ENCODE data around the gene F10. TPM values are rescaled to one million over a fixed set of nuclear protein-coding genes. Genes with fewer than 3 reads are reported as not detected.

F10 gene
- polyA plus RNA-seq, 1 experiment, result 39.0 TPM

DNA sequence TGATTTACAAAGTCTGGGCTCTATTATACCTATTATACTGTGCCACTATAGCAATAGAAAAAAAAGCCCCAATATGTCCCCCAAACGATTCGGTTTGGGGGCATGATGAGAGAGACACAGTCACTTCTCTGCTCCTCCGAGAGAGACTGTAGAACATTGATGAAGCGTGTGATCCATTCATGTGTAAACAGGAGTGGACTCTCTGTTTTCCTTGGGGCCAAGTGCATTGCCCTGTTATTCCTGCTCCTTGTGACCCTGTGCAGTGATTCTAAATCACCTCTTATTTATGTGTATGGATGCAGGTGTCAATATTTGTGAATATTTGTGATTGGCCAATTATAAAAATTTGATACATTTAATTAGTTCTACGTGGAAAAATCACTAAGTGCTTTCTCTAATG, 17.0 kb downstream of the F10 start:
- ChIA-PET POLR2A (no interaction called here), CTCF (no interaction called here)

DNA sequence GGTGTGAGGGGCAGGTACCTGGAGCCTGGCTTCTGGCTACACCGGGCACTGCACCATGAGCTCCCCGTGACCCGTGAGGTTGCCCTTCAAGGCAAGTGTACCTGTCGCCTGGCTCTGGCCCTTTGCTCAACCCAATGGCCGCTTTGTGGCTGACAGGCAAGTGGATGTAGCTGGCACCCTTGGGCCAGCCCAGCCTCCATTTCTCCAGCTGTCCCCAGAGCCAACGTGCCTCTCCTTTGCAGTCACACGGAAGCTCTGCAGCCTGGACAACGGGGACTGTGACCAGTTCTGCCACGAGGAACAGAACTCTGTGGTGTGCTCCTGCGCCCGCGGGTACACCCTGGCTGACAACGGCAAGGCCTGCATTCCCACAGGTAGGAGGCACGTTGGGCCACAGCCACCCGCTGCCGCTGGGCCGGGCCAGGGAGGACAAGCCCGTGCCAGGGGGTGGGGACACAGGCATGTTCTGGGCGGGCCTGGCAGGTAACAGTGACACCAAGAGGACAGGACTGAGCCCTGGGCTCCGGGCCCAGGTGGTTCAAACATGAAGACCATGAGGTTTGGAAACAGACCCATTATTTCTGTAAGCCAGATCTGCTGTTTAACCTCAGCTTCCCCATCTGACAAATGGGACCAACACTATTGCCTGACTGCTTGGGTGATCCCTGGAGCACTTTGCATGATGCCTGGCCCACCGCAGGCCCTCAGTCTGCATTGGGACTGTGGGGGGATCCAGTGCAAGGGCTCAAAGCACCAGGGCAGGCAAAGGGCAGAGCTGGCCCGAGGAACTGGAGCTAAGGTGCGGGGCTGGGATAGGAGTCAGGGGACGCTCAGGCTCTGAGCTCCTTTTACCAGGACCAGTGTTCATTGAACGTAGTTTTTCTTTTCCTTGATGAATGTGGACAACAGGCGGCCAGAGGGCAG, 18.3 kb downstream of the F10 start:
- TF ChIP-seq, protein P1, sequence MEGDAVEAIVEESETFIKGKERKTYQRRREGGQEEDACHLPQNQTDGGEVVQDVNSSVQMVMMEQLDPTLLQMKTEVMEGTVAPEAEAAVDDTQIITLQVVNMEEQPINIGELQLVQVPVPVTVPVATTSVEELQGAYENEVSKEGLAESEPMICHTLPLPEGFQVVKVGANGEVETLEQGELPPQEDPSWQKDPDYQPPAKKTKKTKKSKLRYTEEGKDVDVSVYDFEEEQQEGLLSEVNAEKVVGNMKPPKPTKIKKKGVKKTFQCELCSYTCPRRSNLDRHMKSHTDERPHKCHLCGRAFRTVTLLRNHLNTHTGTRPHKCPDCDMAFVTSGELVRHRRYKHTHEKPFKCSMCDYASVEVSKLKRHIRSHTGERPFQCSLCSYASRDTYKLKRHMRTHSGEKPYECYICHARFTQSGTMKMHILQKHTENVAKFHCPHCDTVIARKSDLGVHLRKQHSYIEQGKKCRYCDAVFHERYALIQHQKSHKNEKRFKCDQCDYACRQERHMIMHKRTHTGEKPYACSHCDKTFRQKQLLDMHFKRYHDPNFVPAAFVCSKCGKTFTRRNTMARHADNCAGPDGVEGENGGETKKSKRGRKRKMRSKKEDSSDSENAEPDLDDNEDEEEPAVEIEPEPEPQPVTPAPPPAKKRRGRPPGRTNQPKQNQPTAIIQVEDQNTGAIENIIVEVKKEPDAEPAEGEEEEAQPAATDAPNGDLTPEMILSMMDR (IDR thresholded peaks at IDR 0.05; ENCODE audit: insufficient read depth, low read depth, low read length), result no peak
- peaks cover 4% of the 10 kb centered on the region for H3K36me3 ChIP-seq (ENCODE audit: control insufficient read depth, insufficient read depth, low read length)
- DNase-seq (ENCODE audit: low read depth), result no peak
- no peak overlapping the region for H3K4me3 ChIP-seq (ENCODE audit: low read depth, low read length)
- ChIA-PET CTCF (no interaction called here), POLR2A (no interaction called here)
- H3K27me3 ChIP-seq (ENCODE audit: control insufficient read depth, insufficient read depth, low read length), result no peaks in the 10 kb centered on the region

More for the DNA sequence above, 17.0 kb downstream of the F10 start:
- TF ChIP-seq, protein P1 (IDR thresholded peaks at IDR 0.05; ENCODE audit: insufficient read depth, low read depth, low read length), result no peak
- no peak for DNase-seq (ENCODE audit: low read depth)
- Histone ChIP-seq H3K4me3 (ENCODE audit: low read depth, low read length) (no peak overlapping the region), H3K27me3 (ENCODE audit: control insufficient read depth, insufficient read depth, low read length) (no peaks in the 10 kb centered on the region), H3K36me3 (ENCODE audit: control insufficient read depth, insufficient read depth, low read length) (peaks cover 4% of the 10 kb centered on the region)

GRCh38 chr13:113141601-113141970, 19.0 kb downstream of the F10 start:
- Histone ChIP-seq H3K36me3 (ENCODE audit: control insufficient read depth, insufficient read depth, low read length) (peaks cover 4% of the 10 kb centered on the region), H3K4me3 (ENCODE audit: low read depth, low read length) (no peak overlapping the region), H3K27me3 (ENCODE audit: control insufficient read depth, insufficient read depth, low read length) (no peaks in the 10 kb centered on the region)
- ChIA-PET POLR2A (no interaction called here), CTCF (no interaction called here)
- TF ChIP-seq, protein P1 (IDR thresholded peaks at IDR 0.05; ENCODE audit: insufficient read depth, low read depth, low read length), result no peak
- no peak for DNase-seq (ENCODE audit: low read depth)

DNA sequence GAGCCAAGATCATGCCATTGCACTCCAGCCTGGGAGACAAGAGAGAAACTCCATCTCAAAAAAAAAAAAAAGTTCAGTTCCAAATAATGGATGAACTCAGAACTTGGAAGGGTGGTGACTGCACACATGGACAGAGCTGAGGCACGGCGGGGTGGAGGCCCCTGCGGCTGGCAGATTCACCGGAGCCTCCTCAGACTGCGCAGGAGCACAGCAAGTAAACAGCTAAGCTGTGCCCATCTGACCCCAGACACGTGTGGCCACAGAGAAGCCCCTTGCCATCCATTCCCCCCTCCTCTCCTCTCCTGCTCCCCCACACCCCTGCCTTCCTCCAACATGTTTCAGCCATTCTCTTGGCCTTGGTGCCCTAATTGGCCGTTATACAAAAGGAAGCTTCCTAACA, 20.3 kb downstream of the F10 start:
- POLR2A ChIA-PET, result no interaction called here
- peaks cover 4% of the 10 kb centered on the region for H3K36me3 ChIP-seq (ENCODE audit: control insufficient read depth, insufficient read depth, low read length)
- TF ChIP-seq, protein P1 (IDR thresholded peaks at IDR 0.05; ENCODE audit: insufficient read depth, low read depth, low read length), result no peak
- no peaks in the 10 kb centered on the region for H3K27me3 ChIP-seq (ENCODE audit: control insufficient read depth, insufficient read depth, low read length)
- no peak for DNase-seq (ENCODE audit: low read depth)
- H3K4me3 ChIP-seq (ENCODE audit: low read depth, low read length), result no peak overlapping the region
- CTCF ChIA-PET, result interaction anchor here (0.6 kb wide), 2 partner anchors 109 to 164 kb away, joined by 3 to 4 read pairs; no protein-coding TSS in a partner anchor

- CTCF ChIA-PET, result interaction anchor here (0.6 kb wide), 1 partner anchor 165 kb away, joined by 3 read pairs; no protein-coding TSS in a partner anchor
- Histone ChIP-seq H3K27me3 (ENCODE audit: control insufficient read depth, insufficient read depth, low read length) (no peaks in the 10 kb centered on the region), H3K36me3 (ENCODE audit: control insufficient read depth, insufficient read depth, low read length) (peaks cover 4% of the 10 kb centered on the region), H3K4me3 (ENCODE audit: low read depth, low read length) (no peak overlapping the region)
- POLR2A ChIA-PET, result no interaction called here
- TF ChIP-seq, protein P1 (IDR thresholded peaks at IDR 0.05; ENCODE audit: insufficient read depth, low read depth, low read length), result no peak
- DNase-seq (ENCODE audit: low read depth), result no peak
Observed at GRCh38 chr13:113143466-113144254, 21.1 kb downstream of the F10 start.

Measured in BJ (cell line).